MCF 10A (cell line): ENCODE results near the gene PLEK. TPM values are rescaled to one million over a fixed set of nuclear protein-coding genes. Genes with fewer than 3 reads are reported as not detected.

Experiments used
- BruUV-seq: library from RNA; stranded (reverse); fragments of 400-500 nt; replicated peaks from 2 replicates; lab custom pipeline; 2021; lab: Mats Ljungman, UMichigan
- CTCF ChIA-PET: fragments of 300-600 bp; sonication (Branson Sonifier 250); formaldehyde crosslinking; extraction: SDS; loops from one replicate; lab custom pipeline; 2021; ENCODE audit warnings: antibody characterized with exemption, inconsistent platforms; lab: Yijun Ruan, JAX
- POLR2A ChIA-PET: fragments of 300-600, 350-650 bp; sonication (Branson Sonifier 250); formaldehyde crosslinking; extraction: SDS; loops from one replicate; lab custom pipeline; 2020; ENCODE audit warnings: antibody characterized with exemption, inconsistent platforms; lab: Yijun Ruan, JAX
- DNase-seq: peaks from one replicate; pipeline ENCODE4 v3.0.0-alpha.2; 2018; ENCODE audit not compliant: unreplicated experiment
- H3K27ac Mint-ChIP-seq: one replicate; pipeline ENCODE4 v1.8.0; 2022; ENCODE audit warnings: mild to moderate bottlenecking, low read depth, mixed read lengths; ENCODE audit not compliant: unreplicated experiment
- H3K27me3 Mint-ChIP-seq: one replicate; pipeline ENCODE4 v1.8.0; 2022; ENCODE audit warnings: mixed read lengths; ENCODE audit not compliant: insufficient read depth, unreplicated experiment
- H3K36me3 Mint-ChIP-seq: one replicate; pipeline ENCODE4 v1.8.0; 2022; ENCODE audit warnings: mild to moderate bottlenecking, moderate library complexity, mixed read lengths; ENCODE audit not compliant: insufficient read depth, unreplicated experiment
- H3K4me1 Mint-ChIP-seq: one replicate; pipeline ENCODE4 v1.8.0; 2022; ENCODE audit warnings: mixed read lengths; ENCODE audit not compliant: insufficient read depth, unreplicated experiment
- H3K4me3 Mint-ChIP-seq: one replicate; pipeline ENCODE4 v1.8.0; 2022; ENCODE audit warnings: mild to moderate bottlenecking, moderate library complexity, mixed read lengths; ENCODE audit not compliant: unreplicated experiment
- H3K9me3 Mint-ChIP-seq: one replicate; pipeline ENCODE4 v1.8.0; 2022; ENCODE audit warnings: mixed read lengths; ENCODE audit not compliant: unreplicated experiment
- intact Hi-C: fragments of 100-400 bp; cut with micrococcal nuclease; formaldehyde crosslinking; loops from 2 replicates; pipeline ENCODE4 v1.14.1; 2022
- total RNA-seq: library from RNA; stranded (reverse); gene quantifications from 2 replicates; pipeline ENCODE4 v1.2.3, GENCODE V29; 2022
- TF ChIP-seq, protein P1 (sequence below): fragments of 200-600 bp; IDR thresholded peaks from one replicate; pipeline ENCODE4 v1.8.0; 2022; ENCODE audit warnings: antibody characterized with exemption, mild to moderate bottlenecking; ENCODE audit not compliant: unreplicated experiment

The PLEK gene
- total RNA-seq, 1 experiment from 2014 or later: not detected

DNA sequence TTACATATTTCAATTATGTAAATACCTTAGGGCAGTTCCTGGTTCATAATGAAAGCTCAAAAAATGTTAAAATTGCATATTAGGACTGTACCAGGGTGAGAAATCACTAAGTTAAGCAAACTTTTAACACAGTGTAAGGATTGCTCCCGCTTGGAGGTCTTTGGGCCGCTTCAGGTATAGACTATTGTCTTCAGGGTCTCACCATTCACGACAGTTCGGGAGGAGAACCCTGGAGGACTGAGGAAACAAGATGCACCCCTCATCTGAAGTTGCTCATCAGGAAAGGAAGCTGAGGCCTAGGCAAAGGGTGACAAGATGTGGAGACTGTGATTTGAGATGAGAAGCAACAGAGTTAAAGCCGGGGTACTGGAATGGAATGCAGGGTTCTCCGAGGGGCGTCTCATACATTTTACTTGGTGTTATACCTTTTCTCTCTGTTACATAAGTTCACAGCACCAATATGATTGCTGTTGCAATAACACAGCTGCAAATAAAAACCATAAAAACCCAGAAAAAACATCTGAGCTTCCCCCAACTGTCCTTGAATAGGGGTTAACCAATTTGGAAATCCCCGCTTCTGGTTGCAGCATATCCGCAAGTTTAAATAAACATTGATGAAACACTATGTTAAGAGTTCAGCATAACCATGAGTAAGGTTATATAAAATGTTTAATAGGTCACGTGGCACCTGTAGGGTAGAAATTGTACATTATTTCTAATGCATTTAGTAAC lies 61.9 kb downstream of the PLEK start:
- no TSS peak for BruUV-seq
- intact Hi-C loops: no loop called here
- H3K27me3 Mint-ChIP-seq: no peaks in the 10 kb centered on the region
- H3K36me3 Mint-ChIP-seq: no peaks in the 10 kb centered on the region
- H3K4me1 Mint-ChIP-seq: no peaks in the 10 kb centered on the region
- DNase-seq: peak; percentile 78
- POLR2A ChIA-PET: interaction anchor here (0.5 to 1.5 kb wide), 8 partner anchors 10 to 320 kb away, joined by 3 to 6 read pairs (median 3); no protein-coding TSS in a partner anchor
- CTCF ChIA-PET: interaction anchor here (2.4 kb wide), 1 partner anchor 14 kb away, joined by 11 read pairs; no protein-coding TSS in a partner anchor
- no peak overlapping the region for H3K4me3 Mint-ChIP-seq
- no peaks in the 10 kb centered on the region for H3K9me3 Mint-ChIP-seq
- no peak overlapping the region for H3K27ac Mint-ChIP-seq
- TF ChIP-seq, protein P1, sequence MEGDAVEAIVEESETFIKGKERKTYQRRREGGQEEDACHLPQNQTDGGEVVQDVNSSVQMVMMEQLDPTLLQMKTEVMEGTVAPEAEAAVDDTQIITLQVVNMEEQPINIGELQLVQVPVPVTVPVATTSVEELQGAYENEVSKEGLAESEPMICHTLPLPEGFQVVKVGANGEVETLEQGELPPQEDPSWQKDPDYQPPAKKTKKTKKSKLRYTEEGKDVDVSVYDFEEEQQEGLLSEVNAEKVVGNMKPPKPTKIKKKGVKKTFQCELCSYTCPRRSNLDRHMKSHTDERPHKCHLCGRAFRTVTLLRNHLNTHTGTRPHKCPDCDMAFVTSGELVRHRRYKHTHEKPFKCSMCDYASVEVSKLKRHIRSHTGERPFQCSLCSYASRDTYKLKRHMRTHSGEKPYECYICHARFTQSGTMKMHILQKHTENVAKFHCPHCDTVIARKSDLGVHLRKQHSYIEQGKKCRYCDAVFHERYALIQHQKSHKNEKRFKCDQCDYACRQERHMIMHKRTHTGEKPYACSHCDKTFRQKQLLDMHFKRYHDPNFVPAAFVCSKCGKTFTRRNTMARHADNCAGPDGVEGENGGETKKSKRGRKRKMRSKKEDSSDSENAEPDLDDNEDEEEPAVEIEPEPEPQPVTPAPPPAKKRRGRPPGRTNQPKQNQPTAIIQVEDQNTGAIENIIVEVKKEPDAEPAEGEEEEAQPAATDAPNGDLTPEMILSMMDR: no peak

DNA sequence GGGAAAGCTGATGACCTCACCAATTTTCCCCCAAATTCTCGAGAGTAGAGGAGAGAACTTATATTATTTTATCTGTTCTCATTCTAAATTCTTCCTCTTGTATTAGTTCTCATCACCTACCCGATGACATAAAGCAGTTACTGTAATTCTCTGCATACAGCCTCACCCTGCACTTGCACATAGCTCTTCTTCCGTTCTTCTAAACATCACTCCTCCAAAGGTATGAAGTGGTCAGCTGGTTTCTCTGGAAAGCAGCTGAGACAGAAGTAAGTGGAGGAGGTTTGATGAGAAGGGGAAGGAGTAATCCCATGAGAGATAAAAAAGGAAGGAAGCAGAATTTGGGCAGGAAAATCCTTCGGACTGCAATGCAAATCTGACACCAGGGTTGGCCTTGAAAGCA lies 63.0 kb downstream of the PLEK start:
- Mint-ChIP-seq H3K9me3 (no peaks in the 10 kb centered on the region), H3K27me3 (no peaks in the 10 kb centered on the region), H3K4me1 (no peaks in the 10 kb centered on the region), H3K36me3 (no peaks in the 10 kb centered on the region), H3K4me3 (no peak overlapping the region), H3K27ac (no peak overlapping the region)
- CTCF ChIA-PET: interaction anchor here (1.1 kb wide), 2 partner anchors 10 to 12 kb away, joined by 3 to 7 read pairs; no protein-coding TSS in a partner anchor
- TF ChIP-seq, protein P1: no peak
- intact Hi-C loops: no loop called here
- POLR2A ChIA-PET: interaction anchor here (0.7 to 1.6 kb wide), 5 partner anchors 12 to 125 kb away, joined by 3 to 6 read pairs (median 3); no protein-coding TSS in a partner anchor
- BruUV-seq: no TSS peak
- DNase-seq: no peak

DNA sequence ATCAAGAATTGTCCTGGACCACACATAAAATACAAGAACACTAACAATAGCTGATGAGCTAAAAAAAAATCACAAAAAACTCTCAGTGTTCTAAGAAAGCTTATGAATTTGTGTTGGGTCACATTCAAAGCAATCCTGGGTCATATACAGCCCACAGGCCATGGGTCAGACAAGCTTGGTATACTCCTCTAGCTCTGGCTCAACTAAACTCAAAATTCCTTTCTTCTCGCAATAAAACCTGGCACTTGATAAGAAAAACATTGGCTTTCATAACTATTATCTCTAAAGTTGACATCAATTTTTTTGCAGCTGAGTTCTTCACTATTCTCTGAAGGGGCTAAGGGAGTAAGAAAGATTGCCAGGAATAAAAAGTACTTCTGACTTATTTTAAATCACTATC lies 63.7 kb downstream of the PLEK start:
- POLR2A ChIA-PET: interaction anchor here (0.7 to 1.6 kb wide), 6 partner anchors 11 to 126 kb away, joined by 3 to 6 read pairs (median 3); partner anchors contain the start of gene FBXO48
- Mint-ChIP-seq H3K27ac (no peak overlapping the region), H3K36me3 (no peaks in the 10 kb centered on the region), H3K9me3 (no peaks in the 10 kb centered on the region), H3K27me3 (no peaks in the 10 kb centered on the region), H3K4me3 (no peak overlapping the region), H3K4me1 (no peaks in the 10 kb centered on the region)
- intact Hi-C loops: no loop called here
- DNase-seq: no peak
- CTCF ChIA-PET: interaction anchor here (1.1 kb wide), 2 partner anchors 10 to 12 kb away, joined by 3 to 7 read pairs; no protein-coding TSS in a partner anchor
- BruUV-seq: no TSS peak
- TF ChIP-seq, protein P1: no peak

GRCh38 chr2:68429311-68429826 lies 64.3 kb downstream of the PLEK start:
- no peaks in the 10 kb centered on the region for H3K4me1 Mint-ChIP-seq
- no peaks in the 10 kb centered on the region for H3K9me3 Mint-ChIP-seq
- no peak for DNase-seq
- CTCF ChIA-PET: interaction anchor here (1.1 to 3.2 kb wide), 2 partner anchors 11 to 12 kb away, joined by 7 to 24 read pairs; no protein-coding TSS in a partner anchor
- no peak overlapping the region for H3K4me3 Mint-ChIP-seq
- TF ChIP-seq, protein P1: no peak
- H3K27me3 Mint-ChIP-seq: no peaks in the 10 kb centered on the region
- intact Hi-C loops: no loop called here
- H3K27ac Mint-ChIP-seq: no peak overlapping the region
- H3K36me3 Mint-ChIP-seq: no peaks in the 10 kb centered on the region
- BruUV-seq: no TSS peak
- POLR2A ChIA-PET: interaction anchor here (0.7 to 1.6 kb wide), 3 partner anchors 11 to 37 kb away, joined by 3 to 6 read pairs (median 3); partner anchors contain the start of gene FBXO48
